WERI-Rb-1 (cell line): ENCODE results near the gene FHOD1.

Source experiments
- DNase-seq: peaks from one replicate; pipeline ENCODE4 v3.0.0-alpha.2; 2020
- H3K27ac ChIP-seq: fragments of 250-450 bp; sonication (Bioruptor Pico); 2 replicates; pipeline ENCODE4 v1.5.1; 2020; ENCODE audit warnings: mild to moderate bottlenecking, moderate library complexity
- H3K27me3 ChIP-seq: fragments of 250-450 bp; sonication (Bioruptor Pico); 2 replicates; pipeline ENCODE4 v1.5.1; 2021; ENCODE audit warnings: mild to moderate bottlenecking, low read depth, moderate library complexity; ENCODE audit not compliant: insufficient read depth, severe bottlenecking
- H3K36me3 ChIP-seq: fragments of 250-450 bp; sonication (Bioruptor Pico); 2 replicates; pipeline ENCODE4 v1.5.1; 2020; ENCODE audit warnings: mild to moderate bottlenecking, moderate library complexity
- H3K4me3 ChIP-seq: 2 replicates; pipeline ENCODE4 v1.5.1; 2011; ENCODE audit warnings: low read depth, mild to moderate bottlenecking, control low read depth, low read length
- H3K9me3 ChIP-seq: fragments of 250-450 bp; sonication (Bioruptor Pico); 2 replicates; pipeline ENCODE4 v1.5.1; 2021; ENCODE audit warnings: mild to moderate bottlenecking, moderate library complexity; ENCODE audit not compliant: severe bottlenecking
- CTCF ChIP-seq: IDR thresholded peaks from 2 replicates; pipeline ENCODE4 v1.5.1; 2011; ENCODE audit warnings: low read depth, mild to moderate bottlenecking, control low read depth, inconsistent platforms, low read length

The FHOD1 gene

DNA sequence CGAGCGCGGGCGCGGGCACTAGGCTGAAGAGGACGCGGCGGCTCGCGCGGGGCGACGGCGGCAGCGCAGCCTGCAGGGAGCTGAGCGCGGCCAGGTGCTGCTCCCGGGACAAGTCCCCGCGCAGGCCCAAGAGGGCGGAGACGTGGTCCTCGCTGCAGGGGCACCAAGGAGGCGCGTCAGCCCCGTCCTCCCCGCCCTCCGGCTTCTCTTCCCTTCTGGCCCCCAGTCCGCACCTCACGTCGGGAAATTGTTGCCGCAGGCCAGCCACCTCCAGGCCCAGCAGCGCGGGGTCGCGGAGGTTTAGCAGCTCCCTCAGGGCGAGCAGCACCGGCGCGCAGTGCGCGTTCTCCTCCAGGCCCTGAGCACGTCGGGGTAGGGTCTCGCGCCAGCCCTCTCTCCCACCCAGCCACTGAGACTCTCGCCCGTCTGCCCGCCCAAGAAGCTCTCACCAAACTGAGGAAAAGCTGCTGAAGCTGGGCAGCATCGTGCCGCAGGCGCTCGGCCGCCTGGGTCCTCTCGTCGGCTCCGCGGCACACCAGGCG lies 62.8 kb downstream of the FHOD1 start:
- H3K9me3 ChIP-seq, result no peaks in the 10 kb centered on the region
- peaks cover 17% of the 10 kb centered on the region for H3K36me3 ChIP-seq
- no peak for TF ChIP-seq CTCF
- peak; percentile 52 for DNase-seq
- H3K27ac ChIP-seq, result peak overlapping the region; percentile 98
- H3K4me3 ChIP-seq, result peak overlapping the region; percentile 54
- no peaks in the 10 kb centered on the region for H3K27me3 ChIP-seq

GRCh38 chr16:67183627-67184452 lies 63.4 kb downstream of the FHOD1 start, which contains the start of gene MATCAP1:
TSS of gene MATCAP1 (minus strand) at chr16:67183963. CDS start at chr16:67180610, 3,353 bp downstream.
- no peak for TF ChIP-seq CTCF
- Histone ChIP-seq H3K9me3 (no peaks in the 10 kb centered on the region), H3K4me3 (peak within 1 kb of the TSS; percentile 54), H3K27ac (peak within 1 kb of the TSS; percentile 98), H3K36me3 (peaks cover 19% of the 10 kb centered on the region), H3K27me3 (no peaks in the 10 kb centered on the region)
- DNase-seq, result peak; percentile 98

- H3K27ac ChIP-seq, result peak overlapping the region; percentile 98
- H3K36me3 ChIP-seq, result peaks cover 21% of the 10 kb centered on the region
- no peaks in the 10 kb centered on the region for H3K27me3 ChIP-seq
Observed at GRCh38 chr16:67183284-67183626, 64.0 kb downstream of the FHOD1 start.

GRCh38 chr16:67182288-67182687 lies 65.0 kb downstream of the FHOD1 start:
- Histone ChIP-seq H3K27me3 (no peaks in the 10 kb centered on the region), H3K9me3 (no peaks in the 10 kb centered on the region), H3K36me3 (peaks cover 27% of the 10 kb centered on the region), H3K4me3 (no peak overlapping the region), H3K27ac (no peak overlapping the region)
- DNase-seq, result no peak
- TF ChIP-seq CTCF, result no peak

More at GRCh38 chr16:67183284-67183626, 64.0 kb downstream of the FHOD1 start:
- TF ChIP-seq CTCF, result no peak
- H3K4me3 ChIP-seq, result peak overlapping the region; percentile 54
- H3K9me3 ChIP-seq, result no peaks in the 10 kb centered on the region
- no peak for DNase-seq

- no peak overlapping the region for H3K4me3 ChIP-seq
- peaks cover 29% of the 10 kb centered on the region for H3K36me3 ChIP-seq
- no peaks in the 10 kb centered on the region for H3K9me3 ChIP-seq
- no peak overlapping the region for H3K27ac ChIP-seq
- DNase-seq, result no peak
- no peak for TF ChIP-seq CTCF
- no peaks in the 10 kb centered on the region for H3K27me3 ChIP-seq
Observed at GRCh38 chr16:67181346-67181745, 65.9 kb downstream of the FHOD1 start.
